ENCODE data around the gene PARD6A.

- TF ChIP-seq EZH2 (IDR thresholded peaks at IDR 0.05): no peak
- no peak for TF ChIP-seq POLR2AphosphoS5 (IDR thresholded peaks at IDR 0.05; ENCODE audit: borderline replicate concordance, low read depth, low read length)
- no peak for TF ChIP-seq FOXP2 (optimal IDR thresholded peaks at IDR 0.05; ENCODE audit: control extremely low read depth, extremely low read length, insufficient read depth)
Measured at GRCh38 chr16:67699265-67699664, 38.5 kb downstream of the PARD6A start.

Data from SK-N-MC (cell line).